ENCODE measurements around the gene RREB1.

RREB1 gene

DNA sequence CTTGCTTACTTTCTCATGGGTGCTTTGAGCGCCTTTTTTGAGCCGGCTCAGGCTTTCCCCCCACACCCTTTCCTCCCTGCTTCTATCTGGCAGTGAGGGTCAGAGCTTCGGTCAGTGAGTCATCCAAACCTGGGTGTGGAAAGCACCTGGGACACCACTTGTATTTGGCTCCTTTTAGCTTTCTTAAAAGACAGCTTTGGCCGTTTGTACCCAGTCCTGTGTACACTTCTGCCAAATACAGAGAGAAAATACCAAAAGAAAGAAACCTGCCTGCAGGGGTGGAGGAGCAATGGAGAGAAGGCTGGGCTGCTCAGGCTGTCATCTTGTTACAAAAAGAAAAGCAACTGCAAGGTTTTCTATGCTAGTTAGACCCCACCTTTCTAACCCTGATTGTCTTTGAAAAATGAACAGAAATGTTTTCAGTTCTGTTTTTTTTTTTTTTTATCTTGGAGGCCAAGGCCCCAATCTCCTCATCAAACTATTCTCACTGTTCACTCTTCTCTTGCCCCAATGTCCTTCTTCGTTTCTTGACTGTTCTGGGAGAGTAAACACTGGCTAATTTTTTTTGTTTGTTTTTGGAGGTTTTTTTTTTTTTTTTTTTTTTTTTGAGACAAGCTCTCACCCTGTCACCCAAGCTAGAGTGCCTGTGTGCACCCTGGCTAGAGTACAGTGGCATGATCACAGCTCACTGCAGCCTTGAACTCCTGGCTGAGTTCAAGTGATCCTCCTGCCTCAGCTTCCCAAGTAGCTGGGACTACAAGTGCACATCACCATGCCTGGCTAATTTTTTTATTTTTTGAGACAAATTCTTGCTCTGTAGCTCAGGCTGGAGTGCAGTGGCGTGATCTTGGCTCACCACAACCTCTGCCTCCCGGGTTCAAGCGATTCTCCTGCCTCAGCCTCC is 128.8 kb downstream of the RREB1 start:
- Mint-ChIP-seq H3K9me3 (no peaks in the 10 kb centered on the region), H3K36me3 (ENCODE audit: low read depth) (peaks cover 43% of the 10 kb centered on the region), H3K4me3 (no peak overlapping the region), H3K4me1 (peaks cover 58% of the 10 kb centered on the region), H3K27me3 (ENCODE audit: low read depth, poor library complexity) (no peaks in the 10 kb centered on the region), H3K27ac (peak overlapping the region; percentile 95)
- TF ChIP-seq, protein P1, sequence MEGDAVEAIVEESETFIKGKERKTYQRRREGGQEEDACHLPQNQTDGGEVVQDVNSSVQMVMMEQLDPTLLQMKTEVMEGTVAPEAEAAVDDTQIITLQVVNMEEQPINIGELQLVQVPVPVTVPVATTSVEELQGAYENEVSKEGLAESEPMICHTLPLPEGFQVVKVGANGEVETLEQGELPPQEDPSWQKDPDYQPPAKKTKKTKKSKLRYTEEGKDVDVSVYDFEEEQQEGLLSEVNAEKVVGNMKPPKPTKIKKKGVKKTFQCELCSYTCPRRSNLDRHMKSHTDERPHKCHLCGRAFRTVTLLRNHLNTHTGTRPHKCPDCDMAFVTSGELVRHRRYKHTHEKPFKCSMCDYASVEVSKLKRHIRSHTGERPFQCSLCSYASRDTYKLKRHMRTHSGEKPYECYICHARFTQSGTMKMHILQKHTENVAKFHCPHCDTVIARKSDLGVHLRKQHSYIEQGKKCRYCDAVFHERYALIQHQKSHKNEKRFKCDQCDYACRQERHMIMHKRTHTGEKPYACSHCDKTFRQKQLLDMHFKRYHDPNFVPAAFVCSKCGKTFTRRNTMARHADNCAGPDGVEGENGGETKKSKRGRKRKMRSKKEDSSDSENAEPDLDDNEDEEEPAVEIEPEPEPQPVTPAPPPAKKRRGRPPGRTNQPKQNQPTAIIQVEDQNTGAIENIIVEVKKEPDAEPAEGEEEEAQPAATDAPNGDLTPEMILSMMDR (IDR thresholded peaks at IDR 0.05), result no peak
- no peak for DNase-seq

DNA sequence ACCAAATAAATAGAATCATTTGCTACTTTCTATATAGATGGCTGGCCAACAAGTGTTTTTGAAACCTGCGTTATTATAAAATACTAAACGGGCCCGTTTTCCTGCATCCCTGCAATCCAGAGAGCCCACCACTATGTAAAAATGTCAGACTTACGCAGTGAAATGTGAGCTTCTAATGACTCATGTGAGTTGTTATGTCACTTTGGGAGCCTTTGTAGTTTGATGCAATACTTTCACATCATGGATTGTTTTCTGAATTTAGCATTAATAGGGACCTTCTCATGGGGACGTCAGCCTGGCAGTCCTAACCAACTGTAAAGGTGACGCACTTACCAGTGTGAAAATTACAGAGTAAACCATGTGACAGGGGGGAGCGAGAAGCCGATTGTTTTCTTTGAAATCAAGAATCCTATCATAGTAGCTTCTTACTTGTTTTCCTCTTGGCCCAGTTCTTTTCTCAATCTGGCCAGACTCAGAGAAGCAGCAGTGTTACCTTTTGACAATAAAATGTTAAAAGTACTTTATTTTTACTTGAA is 130.0 kb downstream of the RREB1 start:
- Mint-ChIP-seq H3K4me3 (no peak overlapping the region), H3K27me3 (ENCODE audit: low read depth, poor library complexity) (no peaks in the 10 kb centered on the region), H3K27ac (no peak overlapping the region), H3K4me1 (peaks cover 70% of the 10 kb centered on the region), H3K36me3 (ENCODE audit: low read depth) (peaks cover 33% of the 10 kb centered on the region), H3K9me3 (no peaks in the 10 kb centered on the region)
- TF ChIP-seq, protein P1 (IDR thresholded peaks at IDR 0.05), result no peak
- DNase-seq, result no peak

DNA sequence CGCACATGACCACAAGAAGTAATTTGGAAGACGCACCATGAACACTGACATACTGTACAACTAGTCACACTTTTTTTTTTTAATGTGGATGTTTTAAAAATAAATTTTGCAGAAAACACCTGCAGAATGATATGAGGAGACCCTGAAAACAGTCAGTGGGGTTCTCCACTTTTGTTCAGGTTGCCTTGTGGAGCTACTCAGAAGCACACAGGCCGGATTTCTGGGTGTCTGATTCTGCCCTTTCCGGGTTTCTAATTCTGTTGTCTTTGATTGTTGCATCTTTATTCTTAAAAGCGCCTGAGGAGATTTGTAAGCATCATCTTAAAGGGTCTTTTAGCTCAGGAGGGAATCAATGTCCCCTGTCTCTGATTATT is 130.8 kb downstream of the RREB1 start:
- H3K4me3 Mint-ChIP-seq, result no peak overlapping the region
- H3K36me3 Mint-ChIP-seq (ENCODE audit: low read depth), result peaks cover 32% of the 10 kb centered on the region
- H3K9me3 Mint-ChIP-seq, result no peaks in the 10 kb centered on the region
- H3K27ac Mint-ChIP-seq, result no peak overlapping the region
- no peak for DNase-seq
- TF ChIP-seq, protein P1 (IDR thresholded peaks at IDR 0.05), result no peak
- peaks cover 4% of the 10 kb centered on the region for H3K27me3 Mint-ChIP-seq (ENCODE audit: low read depth, poor library complexity)
- peaks cover 78% of the 10 kb centered on the region for H3K4me1 Mint-ChIP-seq

DNA sequence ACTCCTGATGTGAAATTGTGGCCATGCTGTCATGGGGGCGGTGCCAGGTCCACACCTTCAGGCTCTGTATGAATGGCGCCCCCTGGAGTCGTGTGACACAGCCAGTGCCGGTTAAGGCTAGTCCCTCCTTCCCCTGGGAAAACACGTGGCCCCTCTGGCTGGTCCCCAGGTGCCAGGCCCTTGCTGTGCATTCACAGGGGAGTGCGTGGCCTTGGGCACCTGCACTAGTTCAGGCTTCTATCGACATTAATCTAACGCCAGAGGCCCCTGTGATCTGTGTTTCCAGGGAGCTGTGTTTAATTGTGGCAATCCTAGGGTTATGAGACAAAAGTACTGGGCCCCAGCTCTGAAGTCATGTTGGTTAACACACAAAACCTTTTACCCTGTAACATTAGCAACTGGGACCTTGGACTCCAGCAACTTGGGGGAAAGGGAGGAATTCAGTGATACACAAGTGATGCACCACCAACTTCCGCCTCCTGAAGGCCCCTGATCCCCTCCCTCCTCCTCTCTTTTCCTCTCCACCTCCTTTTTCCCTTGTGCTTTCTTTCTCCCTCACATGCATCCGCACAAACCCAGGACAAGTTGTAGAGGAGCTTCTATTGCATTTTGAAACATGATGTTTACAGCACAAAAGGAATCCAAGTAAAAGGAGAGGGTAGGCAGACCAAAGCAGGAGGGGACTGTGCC is 131.3 kb downstream of the RREB1 start:
- peaks cover 81% of the 10 kb centered on the region for H3K4me1 Mint-ChIP-seq
- no peak overlapping the region for H3K4me3 Mint-ChIP-seq
- peak; percentile 80 for DNase-seq
- no peak overlapping the region for H3K27ac Mint-ChIP-seq
- H3K9me3 Mint-ChIP-seq, result no peaks in the 10 kb centered on the region
- TF ChIP-seq, protein P1 (IDR thresholded peaks at IDR 0.05), result peak; percentile 50
- H3K36me3 Mint-ChIP-seq (ENCODE audit: low read depth), result peaks cover 27% of the 10 kb centered on the region
- H3K27me3 Mint-ChIP-seq (ENCODE audit: low read depth, poor library complexity), result peaks cover 4% of the 10 kb centered on the region

DNA sequence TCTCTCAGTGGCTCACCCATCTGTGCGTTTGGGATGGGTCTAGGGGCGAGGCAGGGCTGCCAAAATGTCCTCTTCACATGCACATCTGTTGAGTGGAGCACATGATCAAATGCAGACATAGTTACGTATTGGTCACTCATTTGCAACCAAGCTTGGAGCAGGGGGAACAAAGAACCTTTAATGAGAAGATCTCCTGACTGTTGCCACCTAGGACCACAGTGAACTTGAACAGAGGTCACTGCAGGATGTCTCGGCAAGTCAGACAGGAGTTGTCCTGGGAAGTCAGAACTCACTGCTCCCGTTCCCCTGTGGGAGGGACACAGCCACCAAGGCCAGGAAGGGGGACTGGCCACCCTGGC is 131.8 kb downstream of the RREB1 start:
- peaks cover 81% of the 10 kb centered on the region for H3K4me1 Mint-ChIP-seq
- H3K9me3 Mint-ChIP-seq, result no peaks in the 10 kb centered on the region
- peaks cover 22% of the 10 kb centered on the region for H3K36me3 Mint-ChIP-seq (ENCODE audit: low read depth)
- DNase-seq, result no peak
- H3K4me3 Mint-ChIP-seq, result no peak overlapping the region
- TF ChIP-seq, protein P1 (IDR thresholded peaks at IDR 0.05), result no peak
- peaks cover 4% of the 10 kb centered on the region for H3K27me3 Mint-ChIP-seq (ENCODE audit: low read depth, poor library complexity)
- no peak overlapping the region for H3K27ac Mint-ChIP-seq

All from nephron progenitor cell (in vitro differentiated cells).